HG03565 (cell line): ENCODE measurements around the gene LRFN2.

Source experiments
- ATAC-seq: cut with Tn5 transposase; IDR thresholded peaks from one replicate; pipeline ENCODE4 v1.9.1; 2021; ENCODE audit warnings: mild to moderate bottlenecking, moderate library complexity; ENCODE audit not compliant: unreplicated experiment

Gene LRFN2

GRCh38 chr6:40587240-40588069 lies at the start of gene LRFN2:
Gene LRFN2, minus strand, starts transcription at chr6:40587364.
- peak; percentile 65 for ATAC-seq

GRCh38 chr6:40634429-40634828 lies 47.3 kb upstream of the LRFN2 start:
- ATAC-seq, result no peak

GRCh38 chr6:40631744-40632143 lies 44.6 kb upstream of the LRFN2 start:
- ATAC-seq, result no peak

GRCh38 chr6:40630488-40630887 lies 43.3 kb upstream of the LRFN2 start:
- no peak for ATAC-seq

GRCh38 chr6:40630051-40630450 lies 42.9 kb upstream of the LRFN2 start:
- ATAC-seq, result no peak

- ATAC-seq, result no peak
These were observed 42.3 kb upstream of the LRFN2 start for GRCh38 chr6:40629463-40629862.

- no peak for ATAC-seq
These were observed 40.2 kb upstream of the LRFN2 start for GRCh38 chr6:40627316-40627715.

GRCh38 chr6:40626886-40627285 lies 39.7 kb upstream of the LRFN2 start:
- no peak for ATAC-seq

GRCh38 chr6:40623932-40624331 lies 36.8 kb upstream of the LRFN2 start:
- ATAC-seq, result no peak

GRCh38 chr6:40623178-40623577 lies 36.0 kb upstream of the LRFN2 start:
- ATAC-seq, result no peak

- ATAC-seq, result no peak
These were observed 33.5 kb upstream of the LRFN2 start for GRCh38 chr6:40620574-40621240.

GRCh38 chr6:40614671-40615070 lies 27.5 kb upstream of the LRFN2 start:
- no peak for ATAC-seq

GRCh38 chr6:40611912-40612311 lies 24.7 kb upstream of the LRFN2 start:
- ATAC-seq, result no peak

- ATAC-seq, result no peak
These were observed 24.3 kb upstream of the LRFN2 start for GRCh38 chr6:40611434-40611833.

GRCh38 chr6:40610229-40610628 lies 23.1 kb upstream of the LRFN2 start:
- ATAC-seq, result no peak

GRCh38 chr6:40606981-40607380 lies 19.8 kb upstream of the LRFN2 start:
- ATAC-seq, result no peak

GRCh38 chr6:40606526-40606925 lies 19.4 kb upstream of the LRFN2 start:
- ATAC-seq, result no peak

- no peak for ATAC-seq
These were observed 16.9 kb upstream of the LRFN2 start for GRCh38 chr6:40604082-40604481.

GRCh38 chr6:40599555-40599954 lies 12.4 kb upstream of the LRFN2 start:
- ATAC-seq, result no peak

- ATAC-seq, result no peak
These were observed 11.4 kb upstream of the LRFN2 start for GRCh38 chr6:40598516-40598915.

- ATAC-seq, result no peak
These were observed 10.1 kb upstream of the LRFN2 start for GRCh38 chr6:40597301-40597700.

GRCh38 chr6:40588480-40588879 lies 1.3 kb upstream of the LRFN2 start:
- no peak for ATAC-seq

GRCh38 chr6:40588070-40588384 lies 863 bp upstream of the LRFN2 start:
- ATAC-seq, result no peak
